Measurements from ENCODE around the gene GANAB.

The GANAB gene

DNA sequence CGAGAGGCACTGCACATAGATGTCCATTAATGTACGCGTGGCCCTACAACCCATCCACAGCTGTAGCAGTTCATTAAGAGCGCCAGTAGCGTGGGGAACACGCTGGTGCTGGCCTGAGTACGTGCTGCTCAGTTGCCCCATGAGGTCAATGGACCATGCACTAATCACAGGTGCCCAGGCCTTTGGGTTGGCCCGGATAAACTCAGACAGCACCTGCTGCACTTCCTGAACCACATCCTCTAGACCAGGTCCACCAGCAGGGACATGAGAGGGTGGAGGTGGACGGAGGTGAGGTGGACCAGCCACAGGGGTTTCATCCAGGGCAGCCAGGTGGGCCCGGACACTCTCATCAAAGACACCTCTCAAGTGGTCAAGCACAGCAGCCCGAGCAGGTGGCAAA is 3.1 kb upstream of the GANAB start:
- peaks cover 14% of the 10 kb centered on the region for H3K36me3 Mint-ChIP-seq (ENCODE audit: low read depth)
- no peaks in the 10 kb centered on the region for H3K9me3 Mint-ChIP-seq
- H3K4me1 Mint-ChIP-seq: peaks cover 36% of the 10 kb centered on the region
- H3K4me3 Mint-ChIP-seq: no peak overlapping the region
- H3K27ac Mint-ChIP-seq: no peak overlapping the region
- no peak for DNase-seq
- H3K27me3 Mint-ChIP-seq (ENCODE audit: low read depth, poor library complexity): peaks cover 1% of the 10 kb centered on the region
- TF ChIP-seq CTCF (IDR thresholded peaks at IDR 0.05): no peak

DNA sequence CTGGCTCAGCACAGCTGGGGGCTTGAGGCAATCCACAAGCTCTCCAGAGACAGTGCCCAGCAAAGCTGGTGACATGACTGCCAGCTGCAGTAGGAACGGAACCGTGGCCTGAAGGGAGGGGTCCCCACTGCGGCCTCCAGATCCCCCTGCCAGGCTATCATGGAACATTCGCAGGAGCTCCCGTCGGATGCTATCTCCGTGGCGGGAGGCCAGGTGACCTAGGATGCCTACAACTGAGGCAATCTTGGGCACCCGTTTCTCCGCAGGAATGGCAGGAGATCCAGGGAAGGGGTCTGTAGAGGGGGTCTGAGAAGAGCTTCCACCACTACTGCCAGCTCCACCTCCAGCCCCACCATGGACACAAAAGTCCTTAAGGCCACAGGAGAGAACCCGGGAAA is 2.6 kb upstream of the GANAB start:
- peaks cover 4% of the 10 kb centered on the region for H3K27me3 Mint-ChIP-seq (ENCODE audit: low read depth, poor library complexity)

GRCh38 chr11:62648185-62648966 is 2.0 kb upstream of the GANAB start:
- TF ChIP-seq CTCF (IDR thresholded peaks at IDR 0.05): no peak
- peaks cover 20% of the 10 kb centered on the region for H3K36me3 Mint-ChIP-seq (ENCODE audit: low read depth)
- H3K9me3 Mint-ChIP-seq: no peaks in the 10 kb centered on the region
- peaks cover 4% of the 10 kb centered on the region for H3K27me3 Mint-ChIP-seq (ENCODE audit: low read depth, poor library complexity)
- H3K27ac Mint-ChIP-seq: no peak overlapping the region
- no peak for DNase-seq
- H3K4me1 Mint-ChIP-seq: peaks cover 38% of the 10 kb centered on the region
- no peak overlapping the region for H3K4me3 Mint-ChIP-seq

More for the DNA sequence above, 2.6 kb upstream of the GANAB start:
- H3K4me3 Mint-ChIP-seq: no peak overlapping the region
- no peak overlapping the region for H3K27ac Mint-ChIP-seq
- peaks cover 19% of the 10 kb centered on the region for H3K36me3 Mint-ChIP-seq (ENCODE audit: low read depth)
- no peak for TF ChIP-seq CTCF (IDR thresholded peaks at IDR 0.05)
- H3K9me3 Mint-ChIP-seq: no peaks in the 10 kb centered on the region
- DNase-seq: no peak
- peaks cover 41% of the 10 kb centered on the region for H3K4me1 Mint-ChIP-seq

- H3K4me3 Mint-ChIP-seq: no peak overlapping the region
- H3K9me3 Mint-ChIP-seq: no peaks in the 10 kb centered on the region
- H3K4me1 Mint-ChIP-seq: peaks cover 35% of the 10 kb centered on the region
- peaks cover 4% of the 10 kb centered on the region for H3K27me3 Mint-ChIP-seq (ENCODE audit: low read depth, poor library complexity)
- no peak for DNase-seq
- H3K36me3 Mint-ChIP-seq (ENCODE audit: low read depth): peaks cover 20% of the 10 kb centered on the region
- H3K27ac Mint-ChIP-seq: peak overlapping the region; percentile 32
- TF ChIP-seq CTCF (IDR thresholded peaks at IDR 0.05): no peak
Measured at GRCh38 chr11:62647609-62648005, 1.2 kb upstream of the GANAB start.

DNA sequence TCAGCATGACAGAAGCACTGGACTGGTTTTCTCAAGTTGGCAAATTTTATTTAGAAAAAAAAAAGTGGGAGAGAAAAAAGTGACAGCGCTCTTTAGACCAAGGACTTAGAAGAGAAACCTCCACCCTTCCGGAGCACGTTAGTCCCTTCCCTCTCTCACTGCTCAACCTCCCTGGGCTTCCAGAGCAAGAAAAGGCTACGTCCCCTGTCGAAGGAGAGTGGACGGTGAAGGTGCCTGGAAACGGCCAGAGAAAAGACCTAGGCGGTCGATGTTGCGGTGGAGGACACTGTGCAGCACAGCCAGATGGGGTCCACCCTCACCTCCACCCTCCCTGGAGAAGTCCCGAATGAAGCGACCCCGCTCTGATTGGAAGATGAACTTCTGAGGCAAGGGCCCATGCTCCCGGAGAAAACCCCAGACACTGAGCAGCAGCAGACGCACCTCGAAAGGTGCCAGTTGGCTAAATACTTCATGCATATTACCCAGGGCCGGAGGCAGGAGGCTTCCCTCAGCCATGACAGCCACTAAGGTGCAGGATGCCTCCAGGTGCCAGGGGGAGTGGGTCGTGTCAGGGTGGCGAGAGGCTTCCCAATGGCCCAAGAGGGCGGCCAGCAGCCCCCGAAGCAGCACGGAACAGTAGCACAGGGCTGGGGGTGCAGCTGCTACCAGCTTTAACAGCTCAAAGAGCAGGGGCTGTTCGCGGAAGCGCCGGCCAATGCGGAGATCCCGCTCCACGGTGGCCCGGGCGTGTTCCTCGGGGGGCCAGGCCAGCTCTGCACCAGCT is 604 bp upstream of the GANAB start:
- TF ChIP-seq CTCF (IDR thresholded peaks at IDR 0.05): no peak

More for the DNA sequence above, 604 bp upstream of the GANAB start:
- peaks cover 29% of the 10 kb centered on the region for H3K4me1 Mint-ChIP-seq
- peak overlapping the region; percentile 99 for H3K4me3 Mint-ChIP-seq
- H3K27ac Mint-ChIP-seq: peak overlapping the region; percentile 99
- peaks cover 20% of the 10 kb centered on the region for H3K36me3 Mint-ChIP-seq (ENCODE audit: low read depth)
- DNase-seq: no peak
- no peaks in the 10 kb centered on the region for H3K9me3 Mint-ChIP-seq
- peaks cover 4% of the 10 kb centered on the region for H3K27me3 Mint-ChIP-seq (ENCODE audit: low read depth, poor library complexity)
